Lung (tissue), 12 donors: ENCODE results near the gene BASP1. TPM values are rescaled to one million over a fixed set of nuclear protein-coding genes. Genes with fewer than 3 reads are reported as not detected.

Experiments
- ATAC-seq: fragments of 200-7000 bp; cut with Tn5 transposase; one replicate; pipeline ENCODE4 v1.9.1; 2020; ENCODE audit warnings: moderate number of reproducible peaks; ENCODE audit not compliant: insufficient read depth, low FRiP score
- DNase-seq, 3 donors: peaks; one replicate each; pipeline ENCODE4 v3.0.0-alpha.2; 2013 to 2017
- H3K27ac ChIP-seq, 2 donors: one replicate each; pipeline ENCODE4 v1.5.1; 2013; ENCODE audit warnings: mild to moderate bottlenecking in 2 of 2, moderate library complexity in 2 of 2, control low read depth in 1 of 2, inconsistent platforms in 1 of 2, low read depth in 1 of 2, low read length in 1 of 2
- H3K27me3 ChIP-seq, 3 donors: one replicate each; pipeline ENCODE4 v1.5.1; 2013; ENCODE audit warnings: low read length in 2 of 3; ENCODE audit not compliant: control insufficient read depth in 3 of 3, insufficient read depth in 3 of 3
- H3K36me3 ChIP-seq, 4 donors: one replicate each; pipeline ENCODE4 v1.5.1; 2013; ENCODE audit warnings: low read length in 4 of 4, mild to moderate bottlenecking in 1 of 4, moderate library complexity in 1 of 4; ENCODE audit not compliant: control insufficient read depth in 4 of 4, insufficient read depth in 4 of 4
- H3K4me1 ChIP-seq, 5 donors: one replicate each; pipeline ENCODE4 v1.5.1; 2013; ENCODE audit warnings: low read length in 5 of 5, mild to moderate bottlenecking in 2 of 5, moderate library complexity in 1 of 5; ENCODE audit not compliant: control insufficient read depth in 5 of 5, insufficient read depth in 5 of 5
- H3K4me3 ChIP-seq: one replicate; pipeline ENCODE4 v1.5.1; 2013; ENCODE audit warnings: mild to moderate bottlenecking, control low read depth, moderate library complexity
- H3K9ac ChIP-seq, 2 donors: one replicate each; pipeline ENCODE4 v1.5.1; 2013; ENCODE audit warnings: low read length in 2 of 2, control low read depth in 1 of 2; ENCODE audit not compliant: insufficient read depth in 1 of 2
- H3K9me3 ChIP-seq, 4 donors: one replicate each; pipeline ENCODE4 v1.5.1; 2013; ENCODE audit warnings: low read length in 3 of 4, mild to moderate bottlenecking in 1 of 4, moderate library complexity in 1 of 4; ENCODE audit not compliant: control insufficient read depth in 4 of 4, insufficient read depth in 3 of 4
- CTCF ChIP-seq: IDR thresholded peaks from 2 replicates; pipeline ENCODE4 v1.5.1; 2012; ENCODE audit warnings: mild to moderate bottlenecking; ENCODE audit errors: control extremely low read depth, extremely low read depth
- WGBS, 2 donors: extraction: QIAGEN DNeasy Blood & Tissue Kit; methylation state at CpG; one replicate each; pipeline ENCODE4 v1.1.7; 2013; 5-methylcytosine and 5-hydroxymethylcytosine counted together
- polyA plus RNA-seq, 2 donors: library from polyadenylated mRNA; stranded (reverse); fragments of 200-250 nt; gene quantifications; one replicate each; pipeline ENCODE4 v1.2.1, GENCODE V29; 2013
- total RNA-seq, 2 donors: library from RNA; depleted of rRNA in 1 of 2; stranded (reverse); fragments of >200 nt in 1 of 2; gene quantifications; one replicate each; pipeline ENCODE4 v1.2.1, GENCODE V29; 2014 to 2021
- donor health status: control.
- donor health status: control.
- donor health status: Bipolar disorder and iron deficiency.
- donor health status: healthy.
- donor health status: DM: yes; HTN: yes; CAD: no.

Gene BASP1
- total and polyA plus RNA-seq, 4 donors = 12.7 to 118 (median 33.2) TPM

GRCh38 chr5:17233488-17233887, 16.1 kb downstream of the BASP1 start:
- Histone ChIP-seq H3K4me3 (no peak overlapping the region), H3K27me3 (no peaks in the 10 kb centered on the region), H3K27ac (no peak overlapping the region), H3K36me3 (peaks cover 0 to 10% (median 0%) of the 10 kb centered on the region in 4 donors), H3K4me1 (peaks cover 0 to 11% (median 0%) of the 10 kb centered on the region in 5 donors), H3K9ac (no peak overlapping the region), H3K9me3 (no peaks in the 10 kb centered on the region)
- TF ChIP-seq CTCF = no peak
- no peak for ATAC-seq
- 87 to 92% methylated on average over 6 of the region's 6 CpGs for WGBS, 2 donors
- DNase-seq = no peak

GRCh38 chr5:17234374-17234773, 16.9 kb downstream of the BASP1 start:
- H3K27ac ChIP-seq = no peak overlapping the region

GRCh38 chr5:17235731-17236330, 18.4 kb downstream of the BASP1 start:
- Histone ChIP-seq H3K9me3 (no peaks in the 10 kb centered on the region), H3K4me3 (no peak overlapping the region), H3K4me1 (peaks cover 0 to 6% (median 0%) of the 10 kb centered on the region in 5 donors), H3K27ac (no peak overlapping the region), H3K9ac (no peak overlapping the region), H3K36me3 (peaks cover 0 to 7% (median 0%) of the 10 kb centered on the region in 4 donors), H3K27me3 (no peaks in the 10 kb centered on the region)
- TF ChIP-seq CTCF = no peak
- 95 to 96% methylated on average over 5 of the region's 5 CpGs for WGBS, 2 donors
- ATAC-seq = no peak
- no peak for DNase-seq

More at GRCh38 chr5:17234374-17234773, 16.9 kb downstream of the BASP1 start:
- DNase-seq (no peak), ATAC-seq (no peak)
- Histone ChIP-seq H3K9ac (no peak overlapping the region), H3K36me3 (peaks cover 0 to 8% (median 0%) of the 10 kb centered on the region in 4 donors), H3K27me3 (no peaks in the 10 kb centered on the region), H3K4me3 (no peak overlapping the region), H3K9me3 (no peaks in the 10 kb centered on the region), H3K4me1 (peaks cover 0 to 6% (median 0%) of the 10 kb centered on the region in 5 donors)
- TF ChIP-seq CTCF = no peak
- WGBS, 2 donors = 70 to 75% methylated on average over 5 of the region's 5 CpGs
